Tibial artery (tissue), 4 donors: ENCODE data around the gene HS1BP3.

ENCODE experiments used
- DNase-seq, 2 donors: peaks; one replicate each; pipeline ENCODE4 v3.0.0-alpha.2; 2019
- H3K27ac ChIP-seq, 2 donors: fragments of 200-600 bp; sonication (generic) in 1 of 2; 1 replicate in 1 of 2; 2 replicates in 1 of 2; pipeline ENCODE4 v1.5.1; 2018 to 2019; ENCODE audit warnings: mild to moderate bottlenecking in 1 of 2
- H3K27me3 ChIP-seq, 2 donors: fragments of 200-600 bp; sonication (generic) in 1 of 2; one replicate each; pipeline versions ENCODE4 v1.5.1 to v1.6.0; 2016 to 2019
- H3K36me3 ChIP-seq, 3 donors: fragments of 200-600 bp; sonication (generic) in 2 of 3; one replicate each; pipeline ENCODE4 v1.5.1; 2016 to 2019; ENCODE audit warnings: mild to moderate bottlenecking in 2 of 3
- H3K4me1 ChIP-seq, 4 donors: fragments of 200-600 bp; sonication (generic) in 2 of 4; 1 replicate in 3 of 4; 2 replicates in 1 of 4; pipeline ENCODE4 v1.5.1; 2016 to 2019
- H3K4me3 ChIP-seq, 2 donors: fragments of 200-600 bp; sonication (generic) in 1 of 2; 1 replicate in 1 of 2; 2 replicates in 1 of 2; pipeline ENCODE4 v1.5.1; 2018 to 2019; ENCODE audit warnings: mild to moderate bottlenecking in 2 of 2
- H3K9me3 ChIP-seq, 3 donors: fragments of 200-600 bp; sonication (generic) in 1 of 3; one replicate each; pipeline ENCODE4 v1.5.1; 2016 to 2019
- CTCF ChIP-seq, 2 experiments: fragments of 200-600 bp in 1 of 2; fragments of 450-650 bp in 1 of 2; IDR thresholded peaks; one replicate each; pipeline ENCODE4 v1.5.1; 2017 to 2019; ENCODE audit warnings: antibody characterized with exemption in 2 of 2, mild to moderate bottlenecking in 1 of 2, moderate library complexity in 1 of 2
- intact Hi-C: fragments of 100-400 bp; cut with DNase I; formaldehyde crosslinking; loops from one replicate; pipeline ENCODE4 v1.15.0; 2023; ENCODE audit warnings: low total_unique reads

The HS1BP3 gene

GRCh38 chr2:20676353-20677215, 25.7 kb upstream of the HS1BP3 start:
- Histone ChIP-seq H3K27me3 (no peaks in the 10 kb centered on the region), H3K4me1 (peaks cover 0 to 66% (median 27%) of the 10 kb centered on the region in 4 donors), H3K4me3 (no peak overlapping the region), H3K9me3 (no peaks in the 10 kb centered on the region), H3K36me3 (peaks cover 0 to 16% (median 1%) of the 10 kb centered on the region in 3 donors), H3K27ac (peak overlapping the region; percentile 82 to 84)
- intact Hi-C loops, result loop anchor here (2.0 kb wide), 1 partner anchor 14 kb away; no protein-coding TSS in a partner anchor
- no peak for DNase-seq
- peak; percentile 51 to 72 for TF ChIP-seq CTCF (IDR thresholded peaks at IDR 0.05)

GRCh38 chr2:20675701-20676352, 24.9 kb upstream of the HS1BP3 start:
- Histone ChIP-seq H3K36me3 (peaks cover 3 to 20% (median 6%) of the 10 kb centered on the region in 3 donors), H3K4me1 (peaks cover 0 to 74% (median 27%) of the 10 kb centered on the region in 4 donors), H3K27me3 (peaks cover 0 to 3% of the 10 kb centered on the region in 2 donors), H3K27ac (peak overlapping the region; percentile 82 to 84), H3K4me3 (peak overlapping the region in 1 of 2 donors; percentile 11), H3K9me3 (no peaks in the 10 kb centered on the region)
- no peak for DNase-seq
- TF ChIP-seq CTCF (IDR thresholded peaks at IDR 0.05), result no peak
- intact Hi-C loops, result loop anchor here (2.0 kb wide), 1 partner anchor 13 kb away; no protein-coding TSS in a partner anchor

GRCh38 chr2:20674974-20675679, 24.2 kb upstream of the HS1BP3 start:
- DNase-seq, result peak; percentile 61 to 91
- Histone ChIP-seq H3K9me3 (no peaks in the 10 kb centered on the region), H3K4me1 (peaks cover 0 to 81% (median 27%) of the 10 kb centered on the region in 4 donors), H3K27me3 (peaks cover 0 to 3% of the 10 kb centered on the region in 2 donors), H3K36me3 (peaks cover 6 to 18% (median 10%) of the 10 kb centered on the region in 3 donors), H3K4me3 (peak overlapping the region in 1 of 2 donors; percentile 11), H3K27ac (peak overlapping the region; percentile 82 to 84)
- intact Hi-C loops, result no loop called here
- peak in 1 of 2 experiments; percentile 21 for TF ChIP-seq CTCF (IDR thresholded peaks at IDR 0.05)

- H3K27ac ChIP-seq, result peak overlapping the region; percentile 82 to 84
- peaks cover 0 to 88% (median 28%) of the 10 kb centered on the region in 4 donors for H3K4me1 ChIP-seq
These were observed 23.5 kb upstream of the HS1BP3 start for GRCh38 chr2:20674309-20674965.

More at GRCh38 chr2:20674309-20674965, 23.5 kb upstream of the HS1BP3 start:
- Histone ChIP-seq H3K9me3 (no peaks in the 10 kb centered on the region), H3K27me3 (peaks cover 0 to 3% of the 10 kb centered on the region in 2 donors), H3K36me3 (peaks cover 6 to 11% (median 10%) of the 10 kb centered on the region in 3 donors), H3K4me3 (no peak overlapping the region)
- no peak for TF ChIP-seq CTCF (IDR thresholded peaks at IDR 0.05)
- intact Hi-C loops, result no loop called here
- no peak for DNase-seq
